B cell (primary cell): ENCODE data around the gene SOX9.

Source experiments
- CTCF ChIP-seq: fragments of 200-600 bp; IDR thresholded peaks from one replicate; pipeline ENCODE4 v1.8.0; 2022; ENCODE audit warnings: antibody characterized with exemption, mild to moderate bottlenecking
- EZH2 ChIP-seq: IDR thresholded peaks from 2 replicates; pipeline ENCODE4 v1.6.1; 2012; ENCODE audit warnings: borderline replicate concordance, low read depth, mild to moderate bottlenecking, moderate library complexity, low read length; ENCODE audit not compliant: insufficient read depth, poor library complexity, severe bottlenecking

- no peak for TF ChIP-seq CTCF
- TF ChIP-seq EZH2, result no peak
Measured at GRCh38 chr17:72111336-72111923, 9.4 kb upstream of the SOX9 start.
